GM21447 (cell line): ENCODE measurements around the gene AOPEP.

Experiments used
- ATAC-seq: cut with Tn5 transposase; IDR thresholded peaks from one replicate; pipeline ENCODE4 v1.9.1; 2021; ENCODE audit not compliant: unreplicated experiment

AOPEP gene

GRCh38 chr9:95048225-95049087, 322.0 kb downstream of the AOPEP start:
- no peak for ATAC-seq

GRCh38 chr9:95049761-95050160, 323.3 kb downstream of the AOPEP start:
- ATAC-seq: no peak

GRCh38 chr9:95053611-95054570, 327.4 kb downstream of the AOPEP start:
- ATAC-seq: no peak

GRCh38 chr9:95055334-95055850, 328.9 kb downstream of the AOPEP start:
- ATAC-seq: no peak

- ATAC-seq: no peak
Measured at GRCh38 chr9:95055851-95056551, 329.5 kb downstream of the AOPEP start.

- ATAC-seq: no peak
Measured at GRCh38 chr9:95057101-95057500, 330.6 kb downstream of the AOPEP start.

GRCh38 chr9:95058121-95058785, 331.8 kb downstream of the AOPEP start:
- ATAC-seq: no peak

GRCh38 chr9:95058795-95059386, 332.4 kb downstream of the AOPEP start:
- no peak for ATAC-seq

- no peak for ATAC-seq
Measured at GRCh38 chr9:95060234-95060633, 333.7 kb downstream of the AOPEP start.

- ATAC-seq: no peak
Measured at GRCh38 chr9:95060916-95061315, 334.4 kb downstream of the AOPEP start.

- no peak for ATAC-seq
Measured at GRCh38 chr9:95061916-95062595, 335.6 kb downstream of the AOPEP start.

GRCh38 chr9:95062596-95063065, 336.1 kb downstream of the AOPEP start:
- ATAC-seq: no peak

GRCh38 chr9:95063300-95063699, 336.8 kb downstream of the AOPEP start:
- ATAC-seq: no peak

- no peak for ATAC-seq
Measured at GRCh38 chr9:95065224-95065623, 338.7 kb downstream of the AOPEP start.

- ATAC-seq: no peak
Measured at GRCh38 chr9:95067057-95067456, 340.6 kb downstream of the AOPEP start.

- ATAC-seq: no peak
Measured at GRCh38 chr9:95067897-95068296, 341.4 kb downstream of the AOPEP start.

- ATAC-seq: no peak
Measured at GRCh38 chr9:95070549-95071021, 344.1 kb downstream of the AOPEP start.

GRCh38 chr9:95071450-95071849, 345.0 kb downstream of the AOPEP start:
- no peak for ATAC-seq

GRCh38 chr9:95071925-95072324, 345.4 kb downstream of the AOPEP start:
- no peak for ATAC-seq
